Adrenal gland (tissue), 19 donors: Measurements from ENCODE around the gene ISCA1. TPM values are rescaled to one million over a fixed set of nuclear protein-coding genes. Genes with fewer than 3 reads are reported as not detected.

Experiments used
- DNase-seq, 7 donors: peaks; one replicate each; pipeline ENCODE4 v3.0.0-alpha.2; 2019 to 2020
- H3K27ac ChIP-seq, 5 donors: fragments of 200-600 bp; sonication (generic) in 4 of 5; 1 replicate in 3 of 5; 2 replicates in 2 of 5; pipeline versions ENCODE4 v1.5.1 to v1.8.0; 2016 to 2020; ENCODE audit warnings: mild to moderate bottlenecking in 1 of 5
- H3K27me3 ChIP-seq: fragments of 200-600 bp; 2 replicates; pipeline ENCODE4 v1.8.0; 2021
- H3K36me3 ChIP-seq, 2 donors: fragments of 200-600 bp; replicated peaks in 1 of 2; 1 replicate in 1 of 2; 2 replicates in 1 of 2; pipeline versions ENCODE4 v1.5.1 to v1.8.0; 2018 to 2022
- H3K4me1 ChIP-seq, 2 donors: fragments of 200-600 bp; replicated peaks in 1 of 2; 1 replicate in 1 of 2; 2 replicates in 1 of 2; pipeline versions ENCODE4 v1.5.1 to v1.8.0; 2018 to 2021
- H3K4me3 ChIP-seq, 4 donors: fragments of 200-600 bp; sonication (generic) in 3 of 4; one replicate each; pipeline ENCODE4 v1.5.1; 2016 to 2018
- H3K9me3 ChIP-seq, 3 donors: fragments of 200-600 bp; sonication (generic) in 1 of 3; replicated peaks in 1 of 3; 1 replicate in 2 of 3; 2 replicates in 1 of 3; pipeline versions ENCODE4 v1.5.1 to v1.8.0; 2016 to 2021
- CTCF ChIP-seq, 6 experiments: fragments of 450-650 bp in 4 of 6; fragments of 200-600 bp in 2 of 6; sonication (generic) in 1 of 6; IDR thresholded peaks; 1 replicate in 5 of 6; 2 replicates in 1 of 6; pipeline versions ENCODE4 v1.5.1 to v1.8.0; 2016 to 2021; ENCODE audit warnings: antibody characterized with exemption in 6 of 6, mild to moderate bottlenecking in 2 of 6, moderate library complexity in 1 of 6
- POLR2A ChIP-seq, 2 donors: fragments of 450-650 bp; IDR thresholded peaks; one replicate each; pipeline ENCODE4 v1.6.1; 2017; ENCODE audit warnings: antibody characterized with exemption in 2 of 2, mild to moderate bottlenecking in 2 of 2, moderate library complexity in 1 of 2
- WGBS, 4 donors: extraction: QIAGEN DNeasy Blood & Tissue Kit in 2 of 4; methylation state at CpG; one replicate each; pipeline versions ENCODE4 v1.1.5 to v1.1.7; 2013 to 2017; 5-methylcytosine and 5-hydroxymethylcytosine counted together
- intact Hi-C, 2 donors: fragments of 100-400 bp; cut with DNase I; formaldehyde crosslinking; loops; one replicate each; pipeline versions ENCODE4 v1.14.1 to v1.15.0; 2022 to 2023
- long read RNA-seq, 10 donors: library from polyadenylated mRNA in 3 of 10; unstranded in 2 of 10; stranded (forward) in 1 of 10; transcript quantifications; one replicate each; pipeline ENCODE4 v2.0.0 and lab custom pipeline, GENCODE V29; 2021 to 2026
- polyA plus RNA-seq, 3 donors: library from polyadenylated mRNA; stranded (reverse); fragments of 200-250 nt in 2 of 3; fragments of 350-450 nt in 1 of 3; fragmentation: Illumina TruSeq in 1 of 3; extraction: RNeasy Lipid Tissue Mini Kit (QIAGEN cat#74804) in 1 of 3; gene quantifications; one replicate each; pipeline ENCODE4 v1.2.3, GENCODE V29; 2013 to 2014
- total RNA-seq, 9 donors: library from RNA; depleted of rRNA in 4 of 9; stranded (reverse); fragments of >200 nt in 4 of 9; fragments of 120-200 nt in 1 of 9; fragmentation: NEBNext Ultra II Directional in 1 of 9; extraction: Animal tissue kit (Norgen Biotek cat#: 25700) in 1 of 9; gene quantifications; one replicate each; pipeline versions ENCODE4 v1.1.0 to v1.2.4, GENCODE V29; 2013 to 2023
- donor health status: healthy with polysubstance abuse.
- donor health status: Bipolar disorder and iron deficiency.
- donor health status: DM: yes; HTN: yes; CAD: no.
- donor health status: DM: no; HTN: no; CAD: no.
- donor health status: DM: no; HTN: no; CAD: no.
- donor health status: DM: yes; HTN: yes; CAD: no.

Gene ISCA1
- 10 to 100 TPM; 42.8 to 82.0 (median 52.9) TPM for total RNA-seq
- polyA plus RNA-seq = 100 to 1,000 TPM in 1 of 3 donors, 10 to 100 TPM in 2; 16.3 to 128 (median 27.4) TPM
- long read RNA-seq, donor 1, transcript ISCA1-203 (4 exons, 1,958 nt) = major isoform, 21 of 25 reads
- long read RNA-seq, donor 1, partial matches to known transcripts = 0 of 25 reads
- long read RNA-seq, donor 1, other reads (novel, unspliced or antisense) = 0 of 25 reads
- long read RNA-seq, donor 2, transcript ISCA1-203 (4 exons, 1,958 nt) = major isoform, 17 of 18 reads
- long read RNA-seq, donor 2, partial matches to known transcripts = 0 of 18 reads
- long read RNA-seq, donor 2, other reads (novel, unspliced or antisense) = 0 of 18 reads
- long read RNA-seq, donor 3, transcript ISCA1-203 (4 exons, 1,958 nt) = major isoform, 19 of 20 reads
- long read RNA-seq, donor 3, partial matches to known transcripts = 0 of 20 reads
- long read RNA-seq, donor 3, other reads (novel, unspliced or antisense) = 0 of 20 reads
- long read RNA-seq, donor 4, transcript ISCA1-203 (4 exons, 1,958 nt) = major isoform, 14 of 22 reads
- long read RNA-seq, donor 4, partial matches to known transcripts = 1 of 22 reads
- long read RNA-seq, donor 4, other reads (novel, unspliced or antisense) = 6 of 22 reads
- long read RNA-seq, donor 5, transcript ISCA1-203 (4 exons, 1,958 nt) = major isoform, 46 of 55 reads
- long read RNA-seq, donor 5, partial matches to known transcripts = 0 of 55 reads
- long read RNA-seq, donor 5, other reads (novel, unspliced or antisense) = 6 of 55 reads
- long read RNA-seq, donor 6, transcript ISCA1-203 (4 exons, 1,958 nt) = major isoform, 10 of 12 reads
- long read RNA-seq, donor 6, partial matches to known transcripts = 0 of 12 reads
- long read RNA-seq, donor 6, other reads (novel, unspliced or antisense) = 1 of 12 reads
- long read RNA-seq, donor 7, transcript ISCA1-203 (4 exons, 1,958 nt) = major isoform, 13 of 17 reads
- long read RNA-seq, donor 7, partial matches to known transcripts = 0 of 17 reads
- long read RNA-seq, donor 7, other reads (novel, unspliced or antisense) = 0 of 17 reads
- long read RNA-seq, donor 8, transcript ISCA1-203 (4 exons, 1,958 nt) = major isoform, 28 of 31 reads
- long read RNA-seq, donor 8, partial matches to known transcripts = 0 of 31 reads
- long read RNA-seq, donor 8, other reads (novel, unspliced or antisense) = 0 of 31 reads
- long read RNA-seq, donor 9, transcript ISCA1-203 (4 exons, 1,958 nt) = major isoform, 8 of 9 reads
- long read RNA-seq, donor 9, partial matches to known transcripts = 0 of 9 reads
- long read RNA-seq, donor 9, other reads (novel, unspliced or antisense) = 0 of 9 reads
- long read RNA-seq, donor 10, transcript ISCA1-203 (4 exons, 1,958 nt) = major isoform, 5 of 5 reads
- long read RNA-seq, donor 10, partial matches to known transcripts = 0 of 5 reads
- long read RNA-seq, donor 10, other reads (novel, unspliced or antisense) = 0 of 5 reads

GRCh38 chr9:86282077-86282978, at the start of gene ISCA1:
Gene ISCA1, minus strand, starts transcription at chr9:86282538. Its CDS starts 80 bp downstream, at chr9:86282458.
- intact Hi-C loops = no loop called here
- Histone ChIP-seq H3K36me3 (peaks cover 0 to under 1% of the 10 kb centered on the region in 2 donors), H3K4me1 (peaks cover 10 to 38% of the 10 kb centered on the region in 2 donors), H3K4me3 (peak within 1 kb of the TSS; percentile 30 to 82 (median 61)), H3K27me3 (no peaks in the 10 kb centered on the region), H3K9me3 (no peaks in the 10 kb centered on the region), H3K27ac (peak within 1 kb of the TSS; percentile 51 to 99 (median 98))
- DNase-seq = peak; percentile 97 to 99 (median 98)
- TF ChIP-seq POLR2A (IDR thresholded peaks at IDR 0.05) (peak; percentile 89 to 93), CTCF (IDR thresholded peaks at IDR 0.05) (no peak)
- 0 to 1% (median 0%) methylated on average over 7 to 101 of the region's 101 CpGs for WGBS, 4 donors

GRCh38 chr9:86330186-86330585, 47.8 kb upstream of the ISCA1 start:
- TF ChIP-seq CTCF (IDR thresholded peaks at IDR 0.05) (no peak), POLR2A (IDR thresholded peaks at IDR 0.05) (no peak)
- H3K4me3 ChIP-seq = no peak overlapping the region
- 84 to 98% (median 93%) methylated on average over 5 of the region's 5 CpGs for WGBS, 4 donors
- H3K27me3 ChIP-seq = no peaks in the 10 kb centered on the region
- intact Hi-C loops = no loop called here
- H3K9me3 ChIP-seq = no peaks in the 10 kb centered on the region
- H3K36me3 ChIP-seq = peaks cover 0 to 36% of the 10 kb centered on the region in 2 donors
- DNase-seq = no peak
- H3K27ac ChIP-seq = no peak overlapping the region
- peaks cover 6 to 15% of the 10 kb centered on the region in 2 donors for H3K4me1 ChIP-seq

- Histone ChIP-seq H3K4me3 (no peak overlapping the region), H3K36me3 (peaks cover 0 to 36% of the 10 kb centered on the region in 2 donors), H3K4me1 (peaks cover under 1 to 15% of the 10 kb centered on the region in 2 donors), H3K27me3 (no peaks in the 10 kb centered on the region), H3K9me3 (no peaks in the 10 kb centered on the region), H3K27ac (no peak overlapping the region)
- no peak for DNase-seq
- TF ChIP-seq CTCF (IDR thresholded peaks at IDR 0.05) (no peak), POLR2A (IDR thresholded peaks at IDR 0.05) (no peak)
- 79 to 91% (median 87%) methylated on average over 1 of the region's 1 CpG for WGBS, 4 donors
- intact Hi-C loops = no loop called here
Observed at GRCh38 chr9:86329649-86330048, 47.3 kb upstream of the ISCA1 start.
